PC-3 (cell line): ENCODE results near the gene RAI1.

Experiments used
- CTCF ChIP-seq: fragments of 300-600 bp; sonication (generic); conservative IDR thresholded peaks from 2 replicates; pipeline ENCODE4 v1.5.1; 2017; ENCODE audit warnings: antibody characterized with exemption, low read depth, mild to moderate bottlenecking, low read length
- EZH2 ChIP-seq: fragments of 300-600 bp; sonication (generic); IDR thresholded peaks from one replicate; pipeline ENCODE4 v1.6.1; 2017; ENCODE audit warnings: antibody characterized with exemption, mild to moderate bottlenecking, low read length; ENCODE audit not compliant: unreplicated experiment

DNA sequence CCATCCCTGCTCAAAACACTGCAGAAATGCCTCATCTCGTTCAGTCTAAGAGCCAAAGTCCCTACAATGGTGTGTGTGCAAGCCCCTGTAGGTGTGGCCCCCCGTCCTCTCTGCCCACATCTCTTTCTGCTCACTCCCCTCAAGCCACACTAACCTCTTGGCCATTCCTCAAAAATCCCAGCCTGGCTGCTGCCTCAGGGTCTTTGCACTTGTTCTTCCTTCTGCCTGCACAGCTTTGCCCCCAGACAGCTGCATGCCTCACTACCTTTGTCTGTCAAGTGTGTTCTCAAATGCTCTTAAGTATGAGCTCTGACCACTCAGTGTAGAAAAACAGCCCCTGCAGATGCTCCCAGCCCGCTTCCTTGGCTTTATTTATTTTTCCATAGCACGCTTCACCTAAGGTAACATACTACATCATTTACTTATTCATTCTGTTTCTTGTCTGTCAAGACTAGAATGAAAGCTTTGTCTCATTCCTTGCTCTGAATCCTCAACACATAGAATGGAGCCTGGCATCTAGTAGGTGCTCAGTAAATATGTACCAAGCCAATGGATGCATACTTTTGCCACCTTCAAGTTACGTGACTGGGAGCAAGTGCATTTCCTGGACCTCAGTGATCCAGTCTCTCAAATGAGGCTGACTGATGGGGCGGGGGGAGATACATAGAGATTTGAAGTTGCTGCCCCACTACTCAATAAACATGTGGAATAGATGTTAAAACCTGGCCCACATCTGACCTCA is 38.1 kb downstream of the RAI1 start:
- no peak for TF ChIP-seq CTCF
- TF ChIP-seq EZH2, result no peak
